ENCODE data around the gene CENPC. TPM values are rescaled to one million over a fixed set of nuclear protein-coding genes. Genes with fewer than 3 reads are reported as not detected.

CENPC gene
- polyA plus RNA-seq, 1 of the 3 experiments (the other 2 are of a cell fraction): 2.2 TPM

DNA sequence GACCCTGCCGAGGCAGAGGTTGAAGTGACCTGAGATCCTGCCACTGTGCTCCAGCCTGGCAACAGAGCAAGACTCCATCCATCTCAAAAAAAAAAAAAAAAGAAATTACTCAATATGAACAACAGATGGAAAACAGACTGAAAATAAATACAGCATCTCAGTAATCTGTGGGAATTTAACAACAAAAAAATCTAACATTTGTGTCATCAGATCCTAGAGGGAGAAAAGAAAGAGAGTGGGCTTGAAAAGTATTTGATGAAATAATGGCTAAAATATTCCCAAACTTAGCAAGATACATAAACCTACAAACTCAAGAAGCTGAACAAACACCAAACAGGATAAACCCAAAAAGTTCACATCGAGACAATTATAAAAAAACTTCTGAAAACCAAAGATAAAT lies 84.7 kb downstream of the CENPC start:
- no peaks in the 10 kb centered on the region for H4K20me1 ChIP-seq (ENCODE audit: insufficient read depth)
- WGBS (ENCODE audit: low lambda C conversion rate): 94% methylated on average over 2 of the region's 2 CpGs
- CTCF ChIA-PET: no interaction called here
- no peak overlapping the region for H3K4me3 ChIP-seq (ENCODE audit: low read depth in 2 of 2, low read length in 1 of 2)
- no peak for DNase-seq
- no peaks in the 10 kb centered on the region for H3K27me3 ChIP-seq (ENCODE audit: insufficient read depth)
- H3K27ac ChIP-seq (ENCODE audit: low read depth in 2 of 2, low read length in 1 of 2): no peak overlapping the region
- no peak overlapping the region for H3K9ac ChIP-seq
- no peak overlapping the region for H2AFZ ChIP-seq (ENCODE audit: low read depth)
- H3K4me2 ChIP-seq: no peak overlapping the region
- H3K9me3 ChIP-seq: no peaks in the 10 kb centered on the region
- peaks cover 8% of the 10 kb centered on the region for H3F3A ChIP-seq (replicated peaks; ENCODE audit: insufficient read depth)
- no peak for TF ChIP-seq GATA2 (CRISPR knock-in tag; IDR thresholded peaks at IDR 0.05)
- no peak for TF ChIP-seq FOXJ3 (CRISPR knock-in tag; IDR thresholded peaks at IDR 0.05)
- TF ChIP-seq GABPA (IDR thresholded peaks at IDR 0.05; ENCODE audit: low read depth): no peak
- TF ChIP-seq EP300 (IDR thresholded peaks at IDR 0.05; ENCODE audit: borderline replicate concordance in 1 of 2, low read depth in 1 of 2, low read length in 1 of 2): no peak
- no peak for TF ChIP-seq NFIC (IDR thresholded peaks at IDR 0.05; ENCODE audit: borderline replicate concordance)
- no peak for TF ChIP-seq POLR2AphosphoS5 (IDR thresholded peaks at IDR 0.05; ENCODE audit: low read depth, low read length)
- TF ChIP-seq, protein P1, sequence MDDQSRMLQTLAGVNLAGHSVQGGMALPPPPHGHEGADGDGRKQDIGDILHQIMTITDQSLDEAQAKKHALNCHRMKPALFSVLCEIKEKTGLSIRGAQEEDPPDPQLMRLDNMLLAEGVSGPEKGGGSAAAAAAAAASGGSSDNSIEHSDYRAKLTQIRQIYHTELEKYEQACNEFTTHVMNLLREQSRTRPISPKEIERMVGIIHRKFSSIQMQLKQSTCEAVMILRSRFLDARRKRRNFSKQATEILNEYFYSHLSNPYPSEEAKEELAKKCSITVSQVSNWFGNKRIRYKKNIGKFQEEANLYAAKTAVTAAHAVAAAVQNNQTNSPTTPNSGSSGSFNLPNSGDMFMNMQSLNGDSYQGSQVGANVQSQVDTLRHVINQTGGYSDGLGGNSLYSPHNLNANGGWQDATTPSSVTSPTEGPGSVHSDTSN (IDR thresholded peaks at IDR 0.05): no peak
- no peak for TF ChIP-seq ELF1 (IDR thresholded peaks at IDR 0.05)
- TF ChIP-seq ZBTB33 (IDR thresholded peaks at IDR 0.05; ENCODE audit: borderline replicate concordance, low read depth): no peak
- TF ChIP-seq USF2 (IDR thresholded peaks at IDR 0.05; ENCODE audit: borderline replicate concordance, low read depth, low read length): no peak
- no peak for TF ChIP-seq EZH2phosphoT487 (IDR thresholded peaks at IDR 0.05; ENCODE audit: borderline replicate concordance, low read depth)
- TF ChIP-seq MXI1 (IDR thresholded peaks at IDR 0.05; ENCODE audit: low read depth, low read length): no peak
- no peak for TF ChIP-seq REST (IDR thresholded peaks at IDR 0.05; ENCODE audit: low read depth, low read length)
- TF ChIP-seq YY1 (IDR thresholded peaks at IDR 0.05; ENCODE audit: low read depth): no peak
- TF ChIP-seq TEAD4 (IDR thresholded peaks at IDR 0.05; ENCODE audit: borderline replicate concordance, insufficient read depth): no peak
- no peaks in the 10 kb centered on the region for H3K4me1 ChIP-seq (ENCODE audit: control insufficient read depth in 1 of 2, insufficient read depth in 2 of 2, low read depth in 1 of 2, low read length in 1 of 2)
- H3K36me3 ChIP-seq (replicated peaks in 1 of 2; ENCODE audit: control insufficient read depth in 1 of 2, insufficient read depth in 2 of 2, low read length in 1 of 2): peaks cover 5 to 29% of the 10 kb centered on the region in 2 experiments
- POLR2A ChIA-PET: no interaction called here
- H3K79me2 ChIP-seq (ENCODE audit: insufficient read depth): no peaks in the 10 kb centered on the region; the same call in 1 of the 2 replicates
- no peaks in the 10 kb centered on the region for H3K9me2 ChIP-seq

Measured in SK-N-SH (cell line).